H7 (cell line): ENCODE measurements around the gene DEFB125. TPM values are rescaled to one million over a fixed set of nuclear protein-coding genes. Genes with fewer than 3 reads are reported as not detected.
"Not testable (repeated sequence)": the region's sequence is repeated elsewhere in the genome, so short reads cannot be mapped to it uniquely, and the experiment has no call there.

Experiments used
- DNase-seq: peaks from one replicate; pipeline ENCODE4 v3.0.0; 2012
- H3K27me3 ChIP-seq: 2 replicates; pipeline ENCODE4 v1.6.0; 2011; ENCODE audit warnings: mild to moderate bottlenecking, low read length; ENCODE audit not compliant: control insufficient read depth, insufficient read depth
- H3K36me3 ChIP-seq: replicated peaks from 2 replicates; pipeline ENCODE4 v1.5.1; 2011; ENCODE audit warnings: low read length; ENCODE audit not compliant: control insufficient read depth, insufficient read depth
- H3K4me3 ChIP-seq: 2 replicates; pipeline ENCODE4 v1.5.1; 2011; ENCODE audit warnings: low read depth, mild to moderate bottlenecking, control low read depth, low read length, moderate library complexity; ENCODE audit not compliant: insufficient read depth
- total RNA-seq: library from RNA; depleted of rRNA; stranded (reverse); fragments of >200 nt; shearing (Covaris generic); gene quantifications from 2 replicates; pipeline ENCODE4 v1.2.3, GENCODE V29; 2014; rRNA removed

Gene DEFB125
- total RNA-seq = not detected in 2 replicates

- H3K27me3 ChIP-seq = no peaks in the 10 kb centered on the region; the same call in 1 of the 2 replicates
- H3K36me3 ChIP-seq = no peaks in the 10 kb centered on the region
- H3K4me3 ChIP-seq = no peak within 1 kb of the TSS
- DNase-seq = no peak
Measured at GRCh38 chr20:87401-87800, at the start of gene DEFB125. Gene DEFB125, plus strand, starts transcription at chr20:87672. Its CDS starts 38 bp downstream, at chr20:87710.

- H3K27me3 ChIP-seq = no peaks in the 10 kb centered on the region
- no peak overlapping the region for H3K4me3 ChIP-seq
- DNase-seq = no peak
- H3K36me3 ChIP-seq = no peaks in the 10 kb centered on the region
Measured at GRCh38 chr20:60035-60918, 27.2 kb upstream of the DEFB125 start.

- H3K4me3 ChIP-seq = no peak overlapping the region
- no peaks in the 10 kb centered on the region for H3K36me3 ChIP-seq
- no peak for DNase-seq
- H3K27me3 ChIP-seq = no peaks in the 10 kb centered on the region
Measured at GRCh38 chr20:61230-61629, 26.2 kb upstream of the DEFB125 start.

- no peaks in the 10 kb centered on the region for H3K27me3 ChIP-seq
- no peak for DNase-seq
- no peak overlapping the region for H3K4me3 ChIP-seq
- no peaks in the 10 kb centered on the region for H3K36me3 ChIP-seq
Measured at GRCh38 chr20:61757-62156, 25.7 kb upstream of the DEFB125 start.

GRCh38 chr20:62487-62886 lies 25.0 kb upstream of the DEFB125 start:
- DNase-seq = no peak
- Histone ChIP-seq H3K36me3 (no peaks in the 10 kb centered on the region), H3K27me3 (no peaks in the 10 kb centered on the region), H3K4me3 (no peak overlapping the region)

GRCh38 chr20:64026-64603 lies 23.4 kb upstream of the DEFB125 start:
- Histone ChIP-seq H3K4me3 (no peak overlapping the region), H3K36me3 (no peaks in the 10 kb centered on the region), H3K27me3 (no peaks in the 10 kb centered on the region)
- DNase-seq = no peak

GRCh38 chr20:64766-65322 lies 22.6 kb upstream of the DEFB125 start:
- Histone ChIP-seq H3K4me3 (no peak overlapping the region), H3K36me3 (no peaks in the 10 kb centered on the region), H3K27me3 (no peaks in the 10 kb centered on the region)
- DNase-seq = no peak

- no peaks in the 10 kb centered on the region for H3K36me3 ChIP-seq
- H3K27me3 ChIP-seq = no peaks in the 10 kb centered on the region
- H3K4me3 ChIP-seq = no peak overlapping the region
- DNase-seq = no peak
Measured at GRCh38 chr20:77231-77630, 10.2 kb upstream of the DEFB125 start.

- H3K36me3 ChIP-seq = no peaks in the 10 kb centered on the region
- no peak overlapping the region for H3K4me3 ChIP-seq
- H3K27me3 ChIP-seq = no peaks in the 10 kb centered on the region
Measured at GRCh38 chr20:78338-78737, 9.1 kb upstream of the DEFB125 start.

GRCh38 chr20:79565-79964 lies 7.9 kb upstream of the DEFB125 start:
- no peaks in the 10 kb centered on the region for H3K36me3 ChIP-seq
- H3K4me3 ChIP-seq = no peak overlapping the region
- H3K27me3 ChIP-seq = no peaks in the 10 kb centered on the region
- DNase-seq = no peak

More at GRCh38 chr20:78338-78737, 9.1 kb upstream of the DEFB125 start:
- no peak for DNase-seq

GRCh38 chr20:90651-91050 lies 3.2 kb downstream of the DEFB125 start:
- H3K27me3 ChIP-seq = no peaks in the 10 kb centered on the region; the same call in 1 of the 2 replicates
- DNase-seq = no peak
- no peak overlapping the region for H3K4me3 ChIP-seq
- no peaks in the 10 kb centered on the region for H3K36me3 ChIP-seq

- DNase-seq = no peak
- Histone ChIP-seq H3K4me3 (no peak overlapping the region), H3K27me3 (no peaks in the 10 kb centered on the region; the same call in 1 of the 2 replicates), H3K36me3 (no peaks in the 10 kb centered on the region)
Measured at GRCh38 chr20:93641-94040, 6.2 kb downstream of the DEFB125 start.

- Histone ChIP-seq H3K36me3 (no peaks in the 10 kb centered on the region), H3K27me3 (no peaks in the 10 kb centered on the region; the same call in 1 of the 2 replicates), H3K4me3 (no peak overlapping the region)
- DNase-seq = no peak
Measured at GRCh38 chr20:95215-95614, 7.7 kb downstream of the DEFB125 start.

- not testable (repeated sequence) for H3K36me3 ChIP-seq, H3K4me3 ChIP-seq, H3K27me3 ChIP-seq, DNase-seq
Measured at GRCh38 chr20:97691-98090, 10.2 kb downstream of the DEFB125 start.

- Histone ChIP-seq H3K4me3 (no peak overlapping the region), H3K27me3 (no peaks in the 10 kb centered on the region), H3K36me3 (no peaks in the 10 kb centered on the region)
- DNase-seq = no peak
Measured at GRCh38 chr20:101975-102374, 14.5 kb downstream of the DEFB125 start.
